ENCODE results near the gene SOWAHC. TPM values are rescaled to one million over a fixed set of nuclear protein-coding genes. Genes with fewer than 3 reads are reported as not detected.
"Not testable (repeated sequence)": the region's sequence is repeated elsewhere in the genome, so short reads cannot be mapped to it uniquely, and the experiment has no call there.

SOWAHC gene
- total RNA-seq, 1 donor from 2014 or later = 12.7 TPM

DNA sequence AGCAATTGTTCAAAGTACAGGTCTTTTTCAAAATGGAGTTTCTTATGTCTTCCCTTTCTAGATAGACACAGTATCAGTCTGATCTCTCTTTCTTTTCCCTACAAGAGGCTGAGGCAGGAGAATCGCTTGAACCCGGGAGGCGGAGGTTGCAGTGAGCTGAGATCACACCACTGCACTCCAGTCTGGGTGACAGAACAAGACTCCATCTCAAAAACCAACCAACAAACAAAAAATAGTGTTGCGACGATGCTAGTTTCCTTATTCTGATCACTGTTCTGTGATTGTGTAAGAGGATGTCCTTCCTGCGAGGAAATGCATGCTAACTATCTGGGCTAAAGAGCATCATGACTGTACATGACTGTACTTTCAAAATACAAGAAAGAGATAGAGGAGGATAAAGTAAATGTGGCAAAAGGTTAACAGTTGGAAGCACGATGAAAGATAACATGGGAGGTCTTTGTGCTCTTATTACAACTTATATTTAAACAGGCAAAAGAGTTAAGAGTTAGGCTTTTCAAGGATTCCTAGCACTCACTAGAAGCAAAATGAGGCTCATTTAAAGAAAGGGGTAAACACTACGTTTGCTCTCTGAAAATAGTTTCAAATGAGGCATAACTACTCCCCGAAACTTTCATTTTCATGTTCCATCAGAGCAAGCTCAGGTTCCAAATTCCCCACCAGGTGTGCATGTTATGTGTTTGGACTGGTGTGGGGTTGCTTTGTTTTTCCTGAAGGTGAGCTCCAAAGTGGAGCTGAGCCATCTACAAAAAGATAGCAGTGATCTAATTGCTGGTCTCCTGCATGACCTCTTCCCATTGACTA is 23.8 kb downstream of the SOWAHC start:
- TF ChIP-seq, protein P1, sequence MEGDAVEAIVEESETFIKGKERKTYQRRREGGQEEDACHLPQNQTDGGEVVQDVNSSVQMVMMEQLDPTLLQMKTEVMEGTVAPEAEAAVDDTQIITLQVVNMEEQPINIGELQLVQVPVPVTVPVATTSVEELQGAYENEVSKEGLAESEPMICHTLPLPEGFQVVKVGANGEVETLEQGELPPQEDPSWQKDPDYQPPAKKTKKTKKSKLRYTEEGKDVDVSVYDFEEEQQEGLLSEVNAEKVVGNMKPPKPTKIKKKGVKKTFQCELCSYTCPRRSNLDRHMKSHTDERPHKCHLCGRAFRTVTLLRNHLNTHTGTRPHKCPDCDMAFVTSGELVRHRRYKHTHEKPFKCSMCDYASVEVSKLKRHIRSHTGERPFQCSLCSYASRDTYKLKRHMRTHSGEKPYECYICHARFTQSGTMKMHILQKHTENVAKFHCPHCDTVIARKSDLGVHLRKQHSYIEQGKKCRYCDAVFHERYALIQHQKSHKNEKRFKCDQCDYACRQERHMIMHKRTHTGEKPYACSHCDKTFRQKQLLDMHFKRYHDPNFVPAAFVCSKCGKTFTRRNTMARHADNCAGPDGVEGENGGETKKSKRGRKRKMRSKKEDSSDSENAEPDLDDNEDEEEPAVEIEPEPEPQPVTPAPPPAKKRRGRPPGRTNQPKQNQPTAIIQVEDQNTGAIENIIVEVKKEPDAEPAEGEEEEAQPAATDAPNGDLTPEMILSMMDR (IDR thresholded peaks at IDR 0.05) = no peak
- DNase-seq (ENCODE audit: extremely low spot score, unreplicated experiment) = no peak
- Mint-ChIP-seq H3K4me1 (ENCODE audit: unreplicated experiment) (peaks cover 5% of the 10 kb centered on the region), H3K27ac (ENCODE audit: unreplicated experiment) (no peak overlapping the region), H3K27me3 (ENCODE audit: unreplicated experiment) (no peaks in the 10 kb centered on the region), H3K9me3 (ENCODE audit: unreplicated experiment) (no peaks in the 10 kb centered on the region), H3K4me3 (ENCODE audit: unreplicated experiment) (no peak overlapping the region), H3K36me3 (ENCODE audit: unreplicated experiment) (no peaks in the 10 kb centered on the region)

DNA sequence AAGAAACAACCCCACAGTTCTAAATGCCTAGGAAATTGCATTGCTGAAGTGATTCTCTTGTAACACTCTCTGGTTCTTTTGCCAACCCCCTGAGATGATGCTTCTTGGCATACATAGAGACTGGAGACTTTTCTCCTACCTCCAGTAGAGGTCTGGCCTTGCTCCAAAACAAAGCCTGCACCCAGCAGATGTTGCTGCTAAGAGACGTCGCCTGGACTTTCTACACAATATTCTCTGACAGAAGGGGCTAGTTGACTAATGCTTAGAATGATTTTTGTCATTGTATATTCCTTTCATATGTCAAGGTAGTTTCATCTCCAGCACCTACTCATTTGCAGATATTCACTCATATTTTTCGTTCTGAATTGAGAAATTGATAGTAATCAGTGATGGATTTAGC is 24.6 kb downstream of the SOWAHC start:
- H3K4me3 Mint-ChIP-seq (ENCODE audit: unreplicated experiment) = no peak overlapping the region
- H3K9me3 Mint-ChIP-seq (ENCODE audit: unreplicated experiment) = no peaks in the 10 kb centered on the region
- no peak overlapping the region for H3K27ac Mint-ChIP-seq (ENCODE audit: unreplicated experiment)
- H3K36me3 Mint-ChIP-seq (ENCODE audit: unreplicated experiment) = no peaks in the 10 kb centered on the region
- peaks cover 9% of the 10 kb centered on the region for H3K4me1 Mint-ChIP-seq (ENCODE audit: unreplicated experiment)
- TF ChIP-seq, protein P1 (IDR thresholded peaks at IDR 0.05) = no peak
- DNase-seq (ENCODE audit: extremely low spot score, unreplicated experiment) = no peak
- no peaks in the 10 kb centered on the region for H3K27me3 Mint-ChIP-seq (ENCODE audit: unreplicated experiment)

DNA sequence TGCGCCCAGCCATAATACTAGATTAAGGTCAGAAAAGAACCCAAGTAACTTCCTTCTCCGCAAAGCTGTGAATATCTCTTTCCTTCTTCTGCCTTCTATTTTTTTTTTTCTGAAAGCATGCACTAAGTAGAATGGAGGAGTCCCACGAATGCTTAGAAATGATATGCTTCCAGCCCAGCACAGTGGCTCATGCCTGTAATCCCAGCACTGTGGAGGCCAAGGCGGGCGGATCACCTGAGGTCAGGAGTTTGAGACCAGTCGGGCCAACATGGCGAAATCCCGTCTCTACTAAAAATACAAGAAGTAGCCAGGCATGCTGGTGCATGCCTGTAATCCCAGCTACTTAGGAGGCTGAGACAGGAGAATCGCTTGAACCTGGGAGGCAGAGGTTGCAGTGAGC is 25.8 kb downstream of the SOWAHC start:
- not testable (repeated sequence) for H3K4me3 Mint-ChIP-seq (ENCODE audit: unreplicated experiment); DNase-seq (ENCODE audit: extremely low spot score, unreplicated experiment); H3K9me3 Mint-ChIP-seq (ENCODE audit: unreplicated experiment); H3K27me3 Mint-ChIP-seq (ENCODE audit: unreplicated experiment); H3K27ac Mint-ChIP-seq (ENCODE audit: unreplicated experiment); H3K36me3 Mint-ChIP-seq (ENCODE audit: unreplicated experiment)
- H3K4me1 Mint-ChIP-seq (ENCODE audit: unreplicated experiment) = peaks cover 21% of the 10 kb centered on the region

DNA sequence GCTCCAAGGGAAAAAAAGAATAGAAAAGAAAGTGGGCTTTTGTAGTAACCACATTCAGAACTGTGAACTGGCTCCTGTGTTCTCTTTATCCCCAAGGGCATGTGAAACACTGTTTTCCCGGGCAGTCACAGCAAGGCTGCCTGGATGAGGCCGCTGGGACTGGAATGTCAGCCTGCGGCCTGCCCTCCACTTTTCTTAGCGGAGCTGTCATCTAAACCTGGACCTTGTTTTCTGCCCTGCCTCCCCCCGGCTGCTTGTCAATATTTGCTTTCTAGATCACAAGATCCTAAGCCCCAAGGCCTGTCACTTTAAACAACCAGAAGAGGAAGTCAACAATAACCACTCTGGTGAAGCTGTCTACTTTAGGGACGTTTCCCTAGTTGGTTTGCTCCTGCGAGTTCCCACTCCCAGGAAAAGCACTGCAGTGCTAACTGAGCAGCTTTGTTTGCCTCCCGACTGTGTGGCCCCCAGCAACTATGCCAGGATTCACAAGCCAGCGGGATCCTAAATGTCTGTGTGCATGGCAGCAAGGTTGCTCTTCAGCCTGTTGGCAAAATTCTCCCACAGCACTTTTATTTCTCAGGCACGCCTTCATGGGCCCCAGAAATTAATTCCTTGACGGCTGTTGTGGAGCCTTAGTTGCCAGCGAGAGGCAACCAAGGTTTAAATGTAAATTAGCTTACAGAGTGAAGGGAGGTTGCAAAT is 30.6 kb downstream of the SOWAHC start:
- no peaks in the 10 kb centered on the region for H3K9me3 Mint-ChIP-seq (ENCODE audit: unreplicated experiment)
- TF ChIP-seq, protein P1 (IDR thresholded peaks at IDR 0.05) = no peak
- DNase-seq (ENCODE audit: extremely low spot score, unreplicated experiment) = no peak
- no peaks in the 10 kb centered on the region for H3K36me3 Mint-ChIP-seq (ENCODE audit: unreplicated experiment)
- H3K27me3 Mint-ChIP-seq (ENCODE audit: unreplicated experiment) = no peaks in the 10 kb centered on the region
- peak overlapping the region; percentile 89 for H3K27ac Mint-ChIP-seq (ENCODE audit: unreplicated experiment)
- H3K4me1 Mint-ChIP-seq (ENCODE audit: unreplicated experiment) = peaks cover 31% of the 10 kb centered on the region
- peak overlapping the region; percentile 40 for H3K4me3 Mint-ChIP-seq (ENCODE audit: unreplicated experiment)

DNA sequence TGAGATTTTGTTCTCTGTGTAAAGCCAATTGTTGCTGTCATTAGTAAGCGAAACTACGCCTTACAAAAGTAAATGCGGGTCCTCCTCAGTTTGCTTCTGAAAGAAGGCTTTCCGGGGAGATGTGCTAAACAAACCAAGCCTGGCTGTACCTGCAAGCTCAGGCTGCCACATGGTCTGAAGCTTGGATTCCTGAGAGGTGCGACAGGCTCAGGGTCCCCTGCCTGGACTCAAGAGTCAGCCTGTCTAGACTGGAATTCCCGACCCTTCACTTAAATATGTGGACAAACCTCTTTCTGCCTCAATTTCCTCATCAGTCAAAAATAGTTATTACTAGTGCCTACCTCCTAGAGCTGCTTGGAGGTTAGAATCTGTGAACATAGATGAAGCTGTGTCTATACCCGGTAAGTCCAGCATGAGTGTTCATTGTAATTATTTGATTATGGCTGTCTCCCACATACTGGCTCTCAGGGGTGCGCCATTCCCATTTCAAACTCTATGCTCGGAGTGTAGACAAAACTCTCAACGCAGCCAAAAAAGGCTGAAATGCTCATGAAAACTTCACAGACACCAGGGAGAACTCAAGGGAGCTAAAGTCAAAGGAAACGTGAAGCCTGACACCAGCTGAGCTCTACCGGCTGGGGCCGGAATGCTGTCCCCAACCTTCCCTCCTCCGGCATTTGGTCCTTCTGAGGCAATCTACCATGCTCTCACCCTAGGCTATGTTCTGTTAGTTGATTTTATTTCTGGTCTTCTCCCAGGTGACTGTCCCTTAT is 31.4 kb downstream of the SOWAHC start:
- Mint-ChIP-seq H3K27me3 (ENCODE audit: unreplicated experiment) (no peaks in the 10 kb centered on the region), H3K4me1 (ENCODE audit: unreplicated experiment) (peaks cover 31% of the 10 kb centered on the region), H3K4me3 (ENCODE audit: unreplicated experiment) (no peak overlapping the region), H3K9me3 (ENCODE audit: unreplicated experiment) (no peaks in the 10 kb centered on the region), H3K36me3 (ENCODE audit: unreplicated experiment) (no peaks in the 10 kb centered on the region), H3K27ac (ENCODE audit: unreplicated experiment) (no peak overlapping the region)
- DNase-seq (ENCODE audit: extremely low spot score, unreplicated experiment) = no peak
- TF ChIP-seq, protein P1 (IDR thresholded peaks at IDR 0.05) = no peak

Data from osteocyte (in vitro differentiated cells).